BJ (cell line): ENCODE measurements around the gene TRAP1. TPM values are rescaled to one million over a fixed set of nuclear protein-coding genes. Genes with fewer than 3 reads are reported as not detected.

Source experiments
- CTCF ChIA-PET: fragments of 350-600 bp; formaldehyde crosslinking; extraction: SDS; loops from one replicate; lab custom pipeline; 2021; ENCODE audit warnings: antibody characterized with exemption, inconsistent platforms; lab: Yijun Ruan, JAX
- POLR2A ChIA-PET: fragments of 300-600 bp; sonication (Branson Sonifier 250); formaldehyde crosslinking; extraction: SDS; loops from one replicate; lab custom pipeline; 2021; ENCODE audit warnings: antibody characterized with exemption; lab: Charles Lee
- DNase-seq: peaks from one replicate; pipeline ENCODE4 v3.0.0-alpha.2; 2011; ENCODE audit warnings: low read depth
- H3K27me3 ChIP-seq: 2 replicates; pipeline ENCODE4 v1.6.0; 2011; ENCODE audit warnings: low read length; ENCODE audit not compliant: control insufficient read depth, insufficient read depth
- H3K36me3 ChIP-seq: 2 replicates; pipeline ENCODE4 v1.5.1; 2011; ENCODE audit warnings: low read length; ENCODE audit not compliant: control insufficient read depth, insufficient read depth
- H3K4me3 ChIP-seq: 2 replicates; pipeline ENCODE4 v1.5.1; 2011; ENCODE audit warnings: low read depth, mild to moderate bottlenecking, control low read depth, low read length
- polyA plus RNA-seq: library from polyadenylated mRNA; depleted of rRNA; stranded (reverse); fragments of >200 nt; gene quantifications from 2 replicates; pipeline ENCODE4 v1.2.3, GENCODE V29; 2011
- TF ChIP-seq, protein P1 (sequence below): IDR thresholded peaks from 2 replicates; pipeline ENCODE4 v1.5.1; 2011; ENCODE audit warnings: low read depth, mild to moderate bottlenecking, control low read depth, inconsistent platforms, low read length, moderate library complexity; ENCODE audit not compliant: insufficient read depth

The TRAP1 gene
- polyA plus RNA-seq, 1 experiment: 112 TPM

GRCh38 chr16:3665508-3665907 lies 51.8 kb downstream of the TRAP1 start:
- Histone ChIP-seq H3K27me3 (no peaks in the 10 kb centered on the region), H3K36me3 (peaks cover 31% of the 10 kb centered on the region), H3K4me3 (no peak overlapping the region)
- CTCF ChIA-PET: no interaction called here
- POLR2A ChIA-PET: no interaction called here
- TF ChIP-seq, protein P1, sequence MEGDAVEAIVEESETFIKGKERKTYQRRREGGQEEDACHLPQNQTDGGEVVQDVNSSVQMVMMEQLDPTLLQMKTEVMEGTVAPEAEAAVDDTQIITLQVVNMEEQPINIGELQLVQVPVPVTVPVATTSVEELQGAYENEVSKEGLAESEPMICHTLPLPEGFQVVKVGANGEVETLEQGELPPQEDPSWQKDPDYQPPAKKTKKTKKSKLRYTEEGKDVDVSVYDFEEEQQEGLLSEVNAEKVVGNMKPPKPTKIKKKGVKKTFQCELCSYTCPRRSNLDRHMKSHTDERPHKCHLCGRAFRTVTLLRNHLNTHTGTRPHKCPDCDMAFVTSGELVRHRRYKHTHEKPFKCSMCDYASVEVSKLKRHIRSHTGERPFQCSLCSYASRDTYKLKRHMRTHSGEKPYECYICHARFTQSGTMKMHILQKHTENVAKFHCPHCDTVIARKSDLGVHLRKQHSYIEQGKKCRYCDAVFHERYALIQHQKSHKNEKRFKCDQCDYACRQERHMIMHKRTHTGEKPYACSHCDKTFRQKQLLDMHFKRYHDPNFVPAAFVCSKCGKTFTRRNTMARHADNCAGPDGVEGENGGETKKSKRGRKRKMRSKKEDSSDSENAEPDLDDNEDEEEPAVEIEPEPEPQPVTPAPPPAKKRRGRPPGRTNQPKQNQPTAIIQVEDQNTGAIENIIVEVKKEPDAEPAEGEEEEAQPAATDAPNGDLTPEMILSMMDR: no peak
- no peak for DNase-seq

DNA sequence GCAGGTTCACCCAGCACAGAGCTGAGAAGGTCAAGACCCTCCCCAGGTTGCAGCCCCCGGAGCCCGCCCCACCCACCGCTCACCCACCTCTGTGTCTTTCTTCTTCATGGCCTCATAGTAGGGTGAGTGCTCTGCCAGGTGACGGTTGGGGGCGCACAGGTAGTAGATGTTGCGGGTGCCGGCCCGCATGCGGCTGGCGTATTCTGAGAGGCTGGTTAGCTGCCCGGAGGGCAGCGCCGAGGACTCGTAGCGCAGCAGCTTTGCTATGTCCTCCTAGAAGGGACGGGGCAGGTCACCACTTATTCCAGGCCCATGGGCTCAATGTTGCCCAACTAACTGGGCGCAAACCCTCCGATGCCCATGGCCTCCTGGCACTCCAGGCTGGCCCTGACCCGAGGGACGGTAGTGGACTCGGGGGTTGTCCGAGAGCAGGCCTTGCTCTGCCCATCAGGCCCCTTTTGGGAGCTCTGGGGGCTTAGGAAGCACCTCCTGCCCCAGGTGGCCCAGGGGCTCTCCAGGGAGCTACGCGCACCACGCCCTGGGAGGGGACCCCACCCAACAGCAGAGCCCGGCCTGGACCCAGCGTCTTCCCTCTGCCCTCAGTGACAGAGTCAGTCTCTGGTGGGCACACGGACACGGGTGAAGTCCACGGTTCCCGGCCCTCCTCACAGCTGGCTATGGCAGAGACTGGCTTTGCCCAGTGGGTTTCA lies 53.0 kb downstream of the TRAP1 start:
- TF ChIP-seq, protein P1: no peak
- no peak for DNase-seq
- H3K4me3 ChIP-seq: no peak overlapping the region
- CTCF ChIA-PET: interaction anchor here (0.9 kb wide), 1 partner anchor 9 kb away, joined by 3 read pairs; the partner anchor contains the start of gene DNASE1
- H3K27me3 ChIP-seq: no peaks in the 10 kb centered on the region
- POLR2A ChIA-PET: no interaction called here
- peaks cover 36% of the 10 kb centered on the region for H3K36me3 ChIP-seq

DNA sequence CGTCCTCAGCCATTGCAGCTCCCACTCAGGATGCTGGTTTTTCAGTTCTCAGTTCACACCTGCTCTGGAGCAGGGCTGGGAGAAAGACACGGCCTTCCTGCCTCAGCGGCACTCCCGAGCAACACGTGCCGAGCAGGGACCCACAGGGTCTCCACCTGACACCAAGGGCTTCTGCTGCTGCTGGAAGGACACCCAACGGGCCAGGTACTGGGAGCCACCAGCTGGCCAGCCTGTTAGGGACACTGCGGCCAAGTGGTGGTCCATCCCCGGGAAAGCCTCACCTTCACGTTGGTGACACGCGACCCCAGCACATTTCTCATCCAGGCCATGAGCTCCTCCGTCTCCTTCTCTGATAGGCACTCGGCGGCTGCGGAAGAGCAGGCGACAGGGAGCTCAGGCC lies 54.7 kb downstream of the TRAP1 start:
- CTCF ChIA-PET: interaction anchor here (1.4 kb wide), 1 partner anchor 28 kb away, joined by 3 read pairs; no protein-coding TSS in a partner anchor
- TF ChIP-seq, protein P1: no peak
- H3K27me3 ChIP-seq: no peaks in the 10 kb centered on the region
- peaks cover 30% of the 10 kb centered on the region for H3K36me3 ChIP-seq
- POLR2A ChIA-PET: no interaction called here
- DNase-seq: no peak
- H3K4me3 ChIP-seq: no peak overlapping the region

DNA sequence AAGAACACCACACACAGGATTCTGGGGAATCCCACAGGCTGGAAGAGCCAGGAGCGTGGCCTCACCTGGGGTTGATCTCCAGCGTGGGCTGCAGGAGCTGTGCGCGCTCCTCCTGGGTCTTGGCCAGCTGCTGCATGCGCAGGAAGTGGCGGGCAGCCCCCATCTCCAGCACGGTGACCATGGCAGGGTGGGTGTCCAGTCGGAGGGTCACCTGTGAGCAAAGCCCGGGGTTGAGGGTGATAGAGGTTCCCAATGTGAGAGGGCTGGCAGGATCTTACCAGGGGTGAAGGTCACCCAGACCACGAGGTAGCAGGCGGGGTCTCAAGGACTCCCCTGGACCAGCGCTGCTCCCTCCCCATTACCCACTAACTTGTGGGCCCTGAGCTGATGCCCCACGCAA lies 55.4 kb downstream of the TRAP1 start:
- CTCF ChIA-PET: no interaction called here
- TF ChIP-seq, protein P1: no peak
- POLR2A ChIA-PET: no interaction called here
- peaks cover 33% of the 10 kb centered on the region for H3K36me3 ChIP-seq
- no peak for DNase-seq
- H3K4me3 ChIP-seq: no peak overlapping the region
- H3K27me3 ChIP-seq: no peaks in the 10 kb centered on the region

DNA sequence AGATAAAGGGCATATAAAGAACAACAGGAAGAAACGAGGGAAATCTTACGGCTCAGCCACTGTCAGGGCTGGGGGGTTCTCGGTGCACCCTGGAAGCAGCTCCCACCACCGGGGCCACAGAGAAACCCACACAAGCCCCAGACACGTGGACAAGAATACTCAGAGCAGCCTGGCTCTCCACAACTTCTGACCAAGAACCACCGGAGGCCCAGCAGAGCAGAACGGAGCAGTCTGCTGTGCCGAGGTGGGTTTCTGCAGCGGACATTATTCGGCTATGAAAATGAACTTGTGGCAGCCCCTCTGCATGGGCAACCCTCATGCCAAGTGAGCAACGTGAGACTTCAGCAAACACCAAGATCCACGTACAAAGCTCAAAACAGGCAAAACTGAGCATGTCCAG lies 56.0 kb downstream of the TRAP1 start:
- no peaks in the 10 kb centered on the region for H3K27me3 ChIP-seq
- TF ChIP-seq, protein P1: no peak
- peaks cover 35% of the 10 kb centered on the region for H3K36me3 ChIP-seq
- ChIA-PET POLR2A (no interaction called here), CTCF (no interaction called here)
- no peak overlapping the region for H3K4me3 ChIP-seq
- DNase-seq: no peak
